ENCODE results near the gene AMIGO3. TPM values are rescaled to one million over a fixed set of nuclear protein-coding genes. Genes with fewer than 3 reads are reported as not detected.

Gene AMIGO3
- polyA plus RNA-seq, 1 of the 3 experiments (the other 2 are of a cell fraction): 1.1 TPM

DNA sequence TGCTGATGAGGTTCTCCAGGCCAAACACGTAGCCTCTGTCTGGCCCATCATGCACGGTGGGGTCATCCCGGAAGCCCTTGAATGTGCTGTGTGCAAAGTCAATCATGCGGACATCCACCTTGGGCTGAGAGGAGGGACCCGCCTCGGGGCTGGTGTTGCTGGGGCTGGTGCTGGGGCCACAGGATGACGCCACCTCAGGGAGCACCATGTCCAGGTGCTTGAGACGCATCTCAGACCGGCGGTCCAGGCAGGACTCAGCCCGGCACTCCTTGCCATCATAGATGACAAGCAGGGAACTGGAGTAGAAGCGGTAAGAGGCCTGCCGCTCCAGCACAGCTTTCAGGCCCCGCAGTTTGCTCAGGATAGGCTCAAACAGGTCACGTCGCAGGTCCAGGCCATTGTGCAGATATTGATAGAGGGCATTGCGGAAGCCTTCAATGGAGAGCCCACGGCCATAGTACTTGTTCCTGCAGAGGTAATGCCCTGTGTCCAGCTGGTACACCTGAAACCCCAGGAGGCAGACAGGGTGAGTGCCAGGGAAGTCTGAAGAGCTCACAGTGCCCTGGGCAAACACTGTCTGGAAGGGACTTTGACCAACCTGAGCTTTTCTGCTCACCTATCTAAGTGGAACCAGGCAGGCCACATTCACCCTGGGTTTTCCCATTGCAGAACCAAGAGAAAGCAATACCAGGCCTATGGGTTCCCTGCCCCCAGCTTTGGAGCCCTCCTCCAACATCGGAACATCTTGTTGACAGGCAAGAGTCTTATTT, 7.9 kb upstream of the AMIGO3 start:
- no peaks in the 10 kb centered on the region for H3K27me3 ChIP-seq (ENCODE audit: insufficient read depth)
- no peak overlapping the region for H3K4me3 ChIP-seq (ENCODE audit: low read depth in 2 of 2, low read length in 1 of 2)
- H2AFZ ChIP-seq (ENCODE audit: low read depth): no peak overlapping the region
- no peaks in the 10 kb centered on the region for H3K9me3 ChIP-seq
- no peak overlapping the region for H3K9ac ChIP-seq
- peaks cover 9% of the 10 kb centered on the region for H3F3A ChIP-seq (replicated peaks; ENCODE audit: insufficient read depth)
- H3K79me2 ChIP-seq (ENCODE audit: insufficient read depth): peaks cover 14% of the 10 kb centered on the region
- 99% methylated on average over 13 of the region's 19 CpGs for WGBS (ENCODE audit: low lambda C conversion rate)
- peaks cover 20 to 42% of the 10 kb centered on the region in 2 experiments for H3K36me3 ChIP-seq (replicated peaks in 1 of 2; ENCODE audit: control insufficient read depth in 1 of 2, insufficient read depth in 2 of 2, low read length in 1 of 2)
- no peaks in the 10 kb centered on the region for H3K9me2 ChIP-seq
- no peak for DNase-seq
- ChIA-PET POLR2A (no interaction called here), CTCF (interaction anchor here (1.1 kb wide), 1 partner anchor 24 kb away, joined by 4 read pairs; no protein-coding TSS in a partner anchor)
- no peak overlapping the region for H3K4me2 ChIP-seq
- H4K20me1 ChIP-seq (ENCODE audit: insufficient read depth): no peaks in the 10 kb centered on the region
- peaks cover 8 to 18% of the 10 kb centered on the region in 2 experiments; a peak in 2 of 4 replicates for H3K4me1 ChIP-seq (ENCODE audit: control insufficient read depth in 1 of 2, insufficient read depth in 2 of 2, low read depth in 1 of 2, low read length in 1 of 2)
- no peak for TF ChIP-seq MAX (IDR thresholded peaks at IDR 0.05; ENCODE audit: low read depth)
- no peak for TF ChIP-seq PBX3 (IDR thresholded peaks at IDR 0.05)
- TF ChIP-seq SIN3A (IDR thresholded peaks at IDR 0.05; ENCODE audit: borderline replicate concordance, low read depth, low read length): no peak
- no peak for TF ChIP-seq NRF1 (IDR thresholded peaks at IDR 0.05; ENCODE audit: low read depth, low read length)
- no peak for TF ChIP-seq RXRA (IDR thresholded peaks at IDR 0.05; ENCODE audit: borderline replicate concordance, low read depth)
- no peak for TF ChIP-seq JUND (IDR thresholded peaks at IDR 0.05)
- TF ChIP-seq GATA2 (CRISPR knock-in tag; IDR thresholded peaks at IDR 0.05): no peak
- TF ChIP-seq POLR2AphosphoS5 (IDR thresholded peaks at IDR 0.05; ENCODE audit: low read depth, low read length): no peak
- no peak for TF ChIP-seq CHD2 (IDR thresholded peaks at IDR 0.05; ENCODE audit: low read length, partially characterized antibody)
- TF ChIP-seq CTCF (IDR thresholded peaks at IDR 0.05): no peak
- no peak for TF ChIP-seq YY1 (IDR thresholded peaks at IDR 0.05; ENCODE audit: low read depth)
- TF ChIP-seq FOXJ3 (CRISPR knock-in tag; IDR thresholded peaks at IDR 0.05): no peak
- TF ChIP-seq ZBTB33 (IDR thresholded peaks at IDR 0.05; ENCODE audit: borderline replicate concordance, low read depth): no peak
- H3K27ac ChIP-seq (ENCODE audit: low read depth in 2 of 2, low read length in 1 of 2): no peak overlapping the region
